GM12891 (cell line): ENCODE measurements around the gene PPP1CA.

ENCODE experiments used
- POLR2A ChIP-seq: IDR thresholded peaks from 2 replicates; pipeline ENCODE4 v1.6.1; 2011; ENCODE audit warnings: low read depth, low read length, control low read depth
- POLR2AphosphoS5 ChIP-seq: IDR thresholded peaks from 2 replicates; pipeline ENCODE4 v1.6.1; 2011; ENCODE audit warnings: low read depth, low read length, control low read depth
- TAF1 ChIP-seq: IDR thresholded peaks from 2 replicates; pipeline ENCODE4 v1.6.1; 2011; ENCODE audit warnings: low read depth, low read length, control low read depth

DNA sequence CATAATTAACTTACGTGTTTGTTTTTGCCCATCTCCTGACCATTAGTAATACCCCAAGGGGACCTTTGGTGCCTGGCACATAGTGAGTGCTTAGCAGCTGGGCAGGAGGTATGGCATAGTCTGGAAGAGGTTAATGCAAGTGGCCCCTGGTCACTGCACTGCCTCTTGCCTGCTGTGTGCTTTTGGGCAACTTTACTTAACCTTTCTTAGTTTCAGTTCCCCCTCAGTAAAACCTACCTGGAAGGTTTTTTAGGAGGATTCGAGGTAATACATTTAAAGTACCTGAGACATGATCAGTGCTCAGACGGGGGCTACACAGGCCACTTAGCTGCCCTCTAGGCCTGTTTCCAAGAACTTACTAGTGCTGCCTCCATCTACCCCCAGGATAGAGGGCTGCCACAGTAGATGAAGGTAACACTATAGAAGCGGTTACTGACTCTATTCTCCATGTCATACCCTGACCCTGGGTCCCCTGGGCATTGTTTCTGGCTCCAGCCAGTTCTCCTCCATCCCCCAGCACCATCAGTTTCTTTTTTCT, 51.7 kb downstream of the PPP1CA start:
- no peak for TF ChIP-seq POLR2AphosphoS5
- TF ChIP-seq POLR2A = no peak
- no peak for TF ChIP-seq TAF1
